SK-N-MC (cell line): Measurements from ENCODE around the gene TBL1XR1.
"Not testable (repeated sequence)": the region's sequence is repeated elsewhere in the genome, so short reads cannot be mapped to it uniquely, and the experiment has no call there.

ENCODE experiments used
- DNase-seq: peaks from one replicate; pipeline ENCODE4 v3.0.0-alpha.2; 2011; ENCODE audit warnings: low read depth, low spot score
- H3K27ac ChIP-seq: fragments of 200-600 bp; sonication (generic); 2 replicates; pipeline ENCODE4 v1.5.1; 2016; ENCODE audit warnings: mixed run types
- H3K36me3 ChIP-seq: fragments of 200-600 bp; sonication (generic); 2 replicates; pipeline ENCODE4 v1.6.1; 2017; ENCODE audit warnings: antibody characterized with exemption, low read length, mixed read lengths; ENCODE audit not compliant: insufficient read depth
- H3K4me3 ChIP-seq: fragments of 200-600 bp; sonication (generic); 2 replicates; pipeline ENCODE4 v1.5.1; 2016
- H3K9ac ChIP-seq: fragments of 200-600 bp; sonication (generic); 2 replicates; pipeline ENCODE4 v1.8.0; 2017; ENCODE audit warnings: mixed run types, mixed read lengths; ENCODE audit not compliant: insufficient read length
- H3K9me3 ChIP-seq: fragments of 200-600 bp; sonication (generic); 2 replicates; pipeline ENCODE4 v1.6.1; 2017; ENCODE audit warnings: low read depth, mild to moderate bottlenecking, antibody characterized with exemption, low read length, moderate library complexity, mixed read lengths
- EZH2 ChIP-seq: fragments of 200-600 bp; sonication (generic); IDR thresholded peaks from one replicate; pipeline ENCODE4 v1.6.1; 2017; ENCODE audit warnings: antibody characterized with exemption
- FOXP2 ChIP-seq: optimal IDR thresholded peaks from 2 replicates; pipeline ENCODE3; 2011; ENCODE audit warnings: mild to moderate bottlenecking, moderate library complexity; ENCODE audit not compliant: insufficient read depth; ENCODE audit errors: extremely low read length, control extremely low read depth
- POLR2AphosphoS5 ChIP-seq: IDR thresholded peaks from 2 replicates; pipeline ENCODE4 v1.6.1; 2012; ENCODE audit warnings: mild to moderate bottlenecking, low read depth, low read length, borderline replicate concordance

Gene TBL1XR1

DNA sequence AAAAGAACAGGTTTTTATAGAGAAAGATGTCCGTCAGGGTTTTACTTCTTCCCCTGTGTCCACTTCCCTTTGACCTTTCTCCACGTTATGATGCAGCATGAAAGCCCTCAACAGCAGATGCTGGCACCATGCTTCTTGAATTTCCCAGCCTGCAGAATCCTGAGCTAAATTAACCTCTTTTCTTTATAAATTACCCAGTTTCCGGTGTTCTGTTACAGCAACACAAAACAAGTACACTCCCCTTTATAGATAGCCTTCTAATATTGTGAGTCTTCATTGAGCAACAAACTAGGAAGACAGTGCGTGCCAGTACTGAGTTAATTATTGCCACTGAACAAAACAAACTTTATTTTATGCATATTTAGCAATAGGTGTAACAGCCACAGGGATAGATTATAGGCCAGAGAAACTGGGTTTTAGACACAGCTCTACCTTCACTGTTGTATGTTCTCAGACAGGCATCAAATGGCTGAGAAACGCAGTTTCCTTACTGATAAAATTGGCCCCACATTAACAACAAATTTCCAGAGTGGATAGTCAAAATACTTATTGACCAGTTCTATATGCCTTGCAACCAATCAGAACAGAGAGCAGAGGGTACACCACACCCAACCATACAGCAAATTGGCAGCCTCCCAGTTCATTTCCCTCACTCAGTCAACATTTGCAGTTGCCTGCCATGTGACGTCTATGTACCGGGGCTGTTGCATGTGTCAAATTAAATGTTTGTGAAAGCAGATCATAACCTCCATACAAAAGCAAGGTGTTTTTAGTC, 14.4 kb upstream of the TBL1XR1 start:
- Histone ChIP-seq H3K4me3 (no peak overlapping the region), H3K9ac (no peak overlapping the region)
- DNase-seq, result no peak

DNA sequence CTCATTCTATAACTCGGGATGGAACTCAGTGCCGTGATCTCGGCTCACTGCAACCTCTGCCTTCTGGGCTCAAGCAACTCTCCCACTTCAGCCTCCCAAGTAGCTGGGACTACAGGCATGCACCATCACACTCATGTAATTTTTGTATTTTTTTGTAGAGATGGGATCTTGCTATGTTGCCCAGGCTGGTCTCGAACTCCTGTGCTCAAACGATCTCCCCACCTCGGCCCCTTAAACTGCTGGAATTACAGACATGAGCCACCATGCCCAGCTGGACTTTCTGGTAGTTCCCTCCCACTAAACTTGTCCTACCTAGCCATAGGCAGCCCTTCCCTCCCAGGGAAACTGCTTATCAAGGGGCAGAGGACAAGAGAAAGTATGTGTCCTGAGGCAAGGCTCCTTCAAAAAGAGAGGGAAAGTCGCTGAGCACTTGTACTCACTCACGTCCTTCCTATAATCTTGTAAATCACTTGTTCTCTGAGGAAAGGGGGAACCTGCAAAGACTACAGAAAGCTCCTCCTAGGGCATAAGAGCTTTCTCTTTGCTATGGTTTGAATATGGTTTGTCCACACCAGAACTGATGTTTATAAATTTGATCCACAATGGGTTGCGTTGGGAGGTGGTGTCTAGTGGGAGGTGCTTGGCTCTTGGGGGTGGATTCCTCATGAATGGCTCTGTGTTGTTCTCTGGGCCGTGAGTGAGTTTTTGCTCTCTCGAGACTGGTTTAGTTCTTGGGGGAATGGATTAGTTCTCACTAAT, 13.6 kb upstream of the TBL1XR1 start:
- Histone ChIP-seq H3K4me3 (no peak overlapping the region), H3K36me3 (no peaks in the 10 kb centered on the region), H3K27ac (no peak overlapping the region), H3K9ac (no peak overlapping the region), H3K9me3 (no peaks in the 10 kb centered on the region)
- no peak for DNase-seq
- TF ChIP-seq POLR2AphosphoS5 (no peak), FOXP2 (no peak), EZH2 (no peak)

More for the DNA sequence above, 14.4 kb upstream of the TBL1XR1 start:
- Histone ChIP-seq H3K36me3 (no peaks in the 10 kb centered on the region), H3K27ac (no peak overlapping the region), H3K9me3 (no peaks in the 10 kb centered on the region)
- no peak for TF ChIP-seq POLR2AphosphoS5
- TF ChIP-seq FOXP2, result no peak
- TF ChIP-seq EZH2, result no peak

DNA sequence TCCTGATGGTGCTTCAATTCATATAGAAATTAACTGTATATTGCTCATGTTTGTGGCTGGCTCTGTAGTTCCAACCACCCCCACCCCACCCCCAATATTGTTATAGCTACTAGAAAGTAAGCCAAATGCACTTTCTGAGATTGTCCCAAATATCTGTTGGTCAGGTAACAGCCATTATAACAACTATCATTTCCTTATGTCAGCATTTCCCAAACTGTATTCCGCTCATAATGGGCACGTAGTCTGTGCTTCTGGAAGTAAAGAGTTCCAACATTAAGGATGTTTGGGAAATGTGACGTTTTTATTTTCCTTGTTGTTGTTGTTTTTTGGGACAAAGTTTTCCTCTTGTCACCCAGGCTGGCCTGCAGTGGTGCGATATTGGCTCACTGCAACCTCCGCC, 12.2 kb upstream of the TBL1XR1 start:
- no peak overlapping the region for H3K27ac ChIP-seq
- H3K36me3 ChIP-seq, result no peaks in the 10 kb centered on the region
- no peak overlapping the region for H3K9ac ChIP-seq
- H3K4me3 ChIP-seq, result no peak overlapping the region
- TF ChIP-seq POLR2AphosphoS5 (no peak), FOXP2 (no peak), EZH2 (no peak)
- no peak for DNase-seq
- H3K9me3 ChIP-seq, result no peaks in the 10 kb centered on the region

DNA sequence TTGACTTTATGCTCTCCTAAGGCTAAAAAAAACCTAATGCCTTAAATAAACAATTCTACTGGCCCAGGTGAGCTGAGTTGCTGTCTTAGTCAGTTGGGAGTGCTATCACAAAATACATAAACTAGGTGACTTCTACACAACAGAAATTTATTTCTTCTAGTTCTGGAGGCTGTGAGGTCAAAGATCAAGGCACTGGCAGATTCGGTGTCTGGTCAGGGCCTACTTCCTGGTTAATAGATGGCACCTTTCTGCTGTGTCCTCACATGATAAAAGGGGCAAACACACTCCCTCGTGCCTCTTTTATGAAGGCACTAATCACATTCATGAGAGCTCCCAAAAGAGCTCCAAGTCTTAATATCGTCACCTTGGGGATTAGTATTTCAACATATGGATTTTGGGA, 11.5 kb upstream of the TBL1XR1 start:
- Histone ChIP-seq H3K36me3 (no peaks in the 10 kb centered on the region), H3K9ac (no peak overlapping the region), H3K4me3 (no peak overlapping the region), H3K27ac (no peak overlapping the region), H3K9me3 (no peaks in the 10 kb centered on the region)
- DNase-seq, result no peak
- TF ChIP-seq POLR2AphosphoS5 (no peak), EZH2 (no peak), FOXP2 (no peak)

DNA sequence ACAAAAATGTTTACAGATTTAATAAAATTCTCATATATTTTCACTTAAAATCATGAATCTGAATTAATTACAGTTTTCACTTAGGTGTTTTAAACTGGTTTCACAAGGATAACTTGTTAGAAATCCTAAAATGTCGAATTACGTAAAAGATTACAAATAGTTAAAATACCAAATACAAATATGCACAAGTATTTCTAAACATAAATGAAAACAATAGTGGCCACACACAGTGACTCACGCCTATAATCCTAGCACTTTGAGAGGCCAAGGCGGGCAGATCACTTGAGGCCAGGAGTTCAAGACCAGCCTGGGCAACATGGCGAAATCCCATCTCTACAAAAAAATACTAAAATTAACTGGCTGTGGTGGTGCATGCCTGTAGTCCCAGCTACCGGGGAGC, 10.9 kb upstream of the TBL1XR1 start:
- no peak overlapping the region for H3K4me3 ChIP-seq
- no peak overlapping the region for H3K9ac ChIP-seq
- H3K27ac ChIP-seq, result no peak overlapping the region
- TF ChIP-seq FOXP2 (no peak), EZH2 (no peak), POLR2AphosphoS5 (no peak)
- no peaks in the 10 kb centered on the region for H3K36me3 ChIP-seq
- no peak for DNase-seq
- H3K9me3 ChIP-seq, result no peaks in the 10 kb centered on the region

GRCh38 chr3:177206936-177207335, 9.7 kb upstream of the TBL1XR1 start:
- no peak for TF ChIP-seq POLR2AphosphoS5
- no peak for TF ChIP-seq EZH2
- TF ChIP-seq FOXP2, result no peak
- H3K4me3 ChIP-seq, result no peak overlapping the region
- H3K36me3 ChIP-seq, result no peaks in the 10 kb centered on the region
- H3K27ac ChIP-seq, result no peak overlapping the region
- no peak for DNase-seq
- H3K9me3 ChIP-seq, result no peaks in the 10 kb centered on the region
- no peak overlapping the region for H3K9ac ChIP-seq

GRCh38 chr3:177203689-177204395, 6.6 kb upstream of the TBL1XR1 start:
- Histone ChIP-seq H3K9ac (no peak overlapping the region), H3K27ac (no peak overlapping the region), H3K36me3 (no peaks in the 10 kb centered on the region), H3K9me3 (no peaks in the 10 kb centered on the region), H3K4me3 (no peak overlapping the region)
- DNase-seq, result no peak
- TF ChIP-seq EZH2, result no peak
- TF ChIP-seq POLR2AphosphoS5, result no peak
- no peak for TF ChIP-seq FOXP2

GRCh38 chr3:177203016-177203415, 5.7 kb upstream of the TBL1XR1 start:
- DNase-seq, H3K27ac ChIP-seq, H3K9me3 ChIP-seq, H3K36me3 ChIP-seq, H3K4me3 ChIP-seq, H3K9ac ChIP-seq: not testable (repeated sequence)
